ENCODE measurements around the gene DGKG.

Gene DGKG

GRCh38 chr3:186108106-186108940, 253.7 kb downstream of the DGKG start:
- in situ Hi-C loops (cut with MboI; ENCODE audit: low sequenced_read_pairs, unreplicated experiment), result no loop called here
- DNase-seq (ENCODE audit: low spot score), result peak; percentile 81
- TF ChIP-seq CTCF (IDR thresholded peaks at IDR 0.05; ENCODE audit: borderline replicate concordance, control extremely low read depth, extremely low read depth, insufficient read depth, missing control alignments), result no peak

GRCh38 chr3:186107215-186108105, 254.6 kb downstream of the DGKG start:
- DNase-seq (ENCODE audit: low spot score), result peak; percentile 76
- no peak for TF ChIP-seq CTCF (IDR thresholded peaks at IDR 0.05; ENCODE audit: borderline replicate concordance, control extremely low read depth, extremely low read depth, insufficient read depth, missing control alignments)
- in situ Hi-C loops (cut with MboI; ENCODE audit: low sequenced_read_pairs, unreplicated experiment), result no loop called here

GRCh38 chr3:186105543-186105942, 256.5 kb downstream of the DGKG start:
- in situ Hi-C loops (cut with MboI; ENCODE audit: low sequenced_read_pairs, unreplicated experiment), result no loop called here

GRCh38 chr3:186102687-186103086, 259.3 kb downstream of the DGKG start:
- in situ Hi-C loops (cut with MboI; ENCODE audit: low sequenced_read_pairs, unreplicated experiment), result no loop called here
- no peak for DNase-seq (ENCODE audit: low spot score)

More at GRCh38 chr3:186105543-186105942, 256.5 kb downstream of the DGKG start:
- peak; percentile 33 for DNase-seq (ENCODE audit: low spot score)
- no peak for TF ChIP-seq CTCF (IDR thresholded peaks at IDR 0.05; ENCODE audit: borderline replicate concordance, control extremely low read depth, extremely low read depth, insufficient read depth, missing control alignments)

GRCh38 chr3:186100398-186100797, 261.6 kb downstream of the DGKG start:
- in situ Hi-C loops (cut with MboI; ENCODE audit: low sequenced_read_pairs, unreplicated experiment), result no loop called here
- no peak for DNase-seq (ENCODE audit: low spot score)
- no peak for TF ChIP-seq CTCF (IDR thresholded peaks at IDR 0.05; ENCODE audit: borderline replicate concordance, control extremely low read depth, extremely low read depth, insufficient read depth, missing control alignments)

More at GRCh38 chr3:186102687-186103086, 259.3 kb downstream of the DGKG start:
- TF ChIP-seq CTCF (IDR thresholded peaks at IDR 0.05; ENCODE audit: borderline replicate concordance, control extremely low read depth, extremely low read depth, insufficient read depth, missing control alignments), result no peak

GRCh38 chr3:186099178-186099577, 262.9 kb downstream of the DGKG start:
- TF ChIP-seq CTCF (IDR thresholded peaks at IDR 0.05; ENCODE audit: borderline replicate concordance, control extremely low read depth, extremely low read depth, insufficient read depth, missing control alignments), result no peak
- in situ Hi-C loops (cut with MboI; ENCODE audit: low sequenced_read_pairs, unreplicated experiment), result no loop called here
- no peak for DNase-seq (ENCODE audit: low spot score)

Measured in GM13976 (cell line).